Stimulated activated CD4-positive, alpha-beta T cell treated with anti-CD3 and anti-CD28 coated beads, Interleukin-4, amount 100 ng/mL, for 24 hours (primary cell): ENCODE results near the gene EDA.

ENCODE experiments used
- DNase-seq: peaks from one replicate; pipeline ENCODE4 v3.0.0-alpha.2; 2020

The EDA gene

DNA sequence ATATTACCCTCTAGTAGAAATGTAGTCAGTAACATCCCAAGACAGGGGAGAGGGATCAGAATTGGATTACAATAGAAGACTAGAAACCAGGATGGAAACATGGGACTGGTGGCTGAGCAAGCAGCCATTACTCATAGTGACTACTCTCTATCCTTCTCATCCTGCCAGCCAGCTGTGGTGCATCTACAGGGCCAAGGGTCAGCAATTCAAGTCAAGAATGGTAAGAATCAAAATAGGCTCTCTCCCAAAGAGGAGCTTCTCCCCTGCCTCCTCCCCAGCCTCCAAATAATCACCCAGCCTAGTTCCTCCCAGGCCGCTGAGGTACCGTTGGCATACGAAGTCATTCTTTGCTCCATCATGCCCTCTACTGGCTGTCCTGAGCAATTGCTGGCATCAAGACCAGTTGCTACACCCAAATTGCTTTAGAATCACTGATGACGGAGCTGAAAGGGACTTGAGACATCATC lies 414.4 kb downstream of the EDA start:
- peak; percentile 51 for DNase-seq

DNA sequence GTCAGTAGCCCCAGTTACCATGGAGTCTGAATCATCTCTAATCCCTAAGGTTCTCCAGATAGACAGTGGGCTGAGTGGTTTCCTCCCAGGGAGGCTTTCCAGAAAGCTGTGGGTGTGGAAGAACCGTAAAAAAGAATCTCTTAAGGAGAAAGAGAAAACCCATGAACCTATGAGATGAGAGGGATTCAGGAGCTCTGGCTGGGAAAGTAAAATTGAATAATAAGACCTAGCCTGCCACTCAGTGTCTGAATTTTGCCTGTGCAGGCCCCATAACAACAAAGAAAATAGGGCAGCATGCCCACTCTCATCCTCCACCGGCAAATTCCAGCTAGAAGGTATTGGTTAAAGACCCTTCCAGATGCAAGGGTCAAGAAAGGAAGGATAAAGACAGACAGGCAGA lies 416.9 kb downstream of the EDA start:
- DNase-seq: no peak

DNA sequence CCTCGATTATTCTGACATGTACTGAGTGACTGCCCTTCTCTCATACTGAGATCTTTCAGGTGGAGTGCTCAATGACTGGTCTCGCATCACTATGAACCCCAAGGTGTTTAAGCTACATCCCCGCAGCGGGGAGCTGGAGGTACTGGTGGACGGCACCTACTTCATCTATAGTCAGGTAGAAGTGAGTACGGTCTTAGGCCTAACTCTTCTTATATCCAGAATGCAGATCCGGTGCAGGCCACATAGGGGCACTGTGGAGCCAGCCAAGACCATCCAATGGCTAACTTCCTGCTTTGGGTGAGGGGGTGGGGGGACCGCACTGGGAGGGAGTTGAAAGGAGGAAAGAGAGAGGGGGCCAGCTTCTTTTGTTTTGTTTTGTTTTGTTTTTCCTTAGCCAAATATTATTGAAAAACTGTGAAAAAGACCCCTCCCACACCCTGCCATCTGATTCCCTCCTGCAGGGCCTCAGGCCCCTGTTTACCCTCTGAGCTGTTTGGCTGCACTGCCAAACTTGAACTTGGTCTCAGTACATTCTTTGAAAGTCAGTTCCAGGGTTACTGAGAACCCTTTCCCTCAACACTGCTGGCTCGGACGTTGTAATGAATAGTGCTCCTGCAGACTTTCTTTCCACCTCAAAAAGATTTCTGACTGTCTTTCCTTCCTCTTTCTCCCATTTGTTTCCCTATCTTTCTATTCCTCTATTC lies 417.6 kb downstream of the EDA start:
- peak; percentile 8 for DNase-seq

DNA sequence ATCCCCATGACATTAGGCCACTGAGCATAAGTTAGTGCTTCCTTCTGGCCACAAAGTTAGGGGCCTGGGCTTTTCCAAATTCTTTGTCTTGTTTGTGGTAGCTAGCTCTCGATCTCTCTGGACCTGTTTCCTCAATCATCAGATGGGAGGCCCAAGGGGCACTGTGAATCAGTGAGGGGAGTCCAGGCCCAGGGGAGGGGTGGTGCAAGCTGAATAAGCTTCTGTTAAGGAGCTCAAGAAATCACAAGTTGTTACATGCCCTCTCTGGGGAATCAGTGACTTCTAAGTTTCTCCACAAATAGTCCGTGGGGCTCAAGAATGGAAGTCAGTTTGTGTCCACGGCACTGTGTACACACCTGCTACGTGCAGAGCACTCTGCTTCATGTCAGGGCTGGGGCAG lies 418.7 kb downstream of the EDA start:
- no peak for DNase-seq

DNA sequence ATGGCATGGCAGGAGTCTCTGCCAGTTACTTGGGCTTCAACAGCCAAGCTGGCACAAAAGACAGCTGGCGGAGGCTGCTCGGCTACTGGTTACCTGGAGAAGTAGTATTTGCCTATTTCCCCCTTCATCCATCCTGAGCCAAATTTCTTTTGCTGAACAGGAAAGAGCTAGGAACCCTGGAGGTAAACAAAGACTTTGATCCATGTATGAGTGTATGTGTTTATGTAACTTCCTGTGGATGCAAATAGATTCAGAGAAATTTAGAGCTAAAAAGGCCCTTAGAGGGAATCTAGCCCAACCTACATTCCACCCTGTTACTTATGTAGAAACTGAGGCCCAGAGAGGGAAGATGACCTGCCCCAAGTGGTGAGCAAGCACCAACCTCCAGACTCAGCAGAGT lies 422.6 kb downstream of the EDA start:
- DNase-seq: no peak

DNA sequence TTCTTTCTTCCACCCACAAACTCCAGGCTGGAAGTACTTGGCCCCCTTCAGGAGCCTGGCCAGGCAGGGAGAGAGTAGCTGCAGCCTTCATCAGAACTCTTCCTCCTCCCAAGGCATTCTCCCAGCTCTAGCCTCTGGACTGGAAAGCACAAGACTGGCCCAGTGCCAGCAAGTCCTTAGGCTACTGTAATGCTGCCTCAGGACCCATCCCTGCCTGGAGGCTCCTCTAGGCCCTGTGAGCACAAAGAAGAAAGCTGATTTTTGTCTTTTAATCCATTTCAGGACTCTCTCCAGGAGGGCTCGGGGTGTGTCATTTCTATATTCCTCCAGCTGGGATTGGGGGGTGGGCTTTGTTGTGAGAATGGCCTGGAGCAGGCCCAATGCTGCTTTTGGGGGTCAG lies 423.0 kb downstream of the EDA start:
- DNase-seq: no peak

DNA sequence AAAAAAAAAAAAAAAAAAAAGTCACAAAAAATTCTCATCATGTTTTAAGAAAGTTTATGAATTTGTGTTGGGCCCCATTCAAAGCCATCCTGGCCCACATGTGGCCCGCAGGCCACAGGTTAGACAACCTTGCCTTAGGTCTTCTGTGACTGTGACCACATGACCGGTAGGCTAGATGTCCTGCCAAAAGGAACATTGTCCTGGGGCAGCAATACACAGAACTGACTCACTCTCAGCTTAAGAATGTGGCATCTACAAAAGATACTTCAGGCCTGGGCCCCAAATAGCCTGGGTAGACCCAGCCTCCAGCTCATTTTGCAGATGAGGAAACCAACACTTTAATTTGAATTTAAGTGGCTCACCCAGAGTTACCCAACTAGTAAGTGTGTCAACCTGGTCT lies 423.8 kb downstream of the EDA start:
- no peak for DNase-seq

DNA sequence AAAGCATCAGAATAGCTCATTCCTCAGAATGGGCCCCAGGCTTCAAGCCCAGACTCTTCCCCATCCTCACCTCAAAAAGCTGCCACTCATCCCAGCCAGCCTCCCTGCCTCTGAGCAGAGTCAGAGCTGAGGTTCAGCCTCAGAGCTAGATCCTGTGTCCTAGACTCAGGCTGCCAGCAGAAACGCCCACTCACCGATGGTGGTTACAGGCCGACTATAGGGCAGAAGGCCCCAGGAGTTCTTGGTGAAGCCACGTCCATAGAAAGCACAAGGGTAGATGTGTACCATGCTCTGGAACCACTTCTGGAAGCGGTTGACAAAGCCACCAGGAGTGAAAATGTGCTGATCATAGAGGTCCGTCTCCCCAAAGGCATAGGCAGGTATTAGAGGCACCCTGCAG lies 426.1 kb downstream of the EDA start:
- DNase-seq: no peak

DNA sequence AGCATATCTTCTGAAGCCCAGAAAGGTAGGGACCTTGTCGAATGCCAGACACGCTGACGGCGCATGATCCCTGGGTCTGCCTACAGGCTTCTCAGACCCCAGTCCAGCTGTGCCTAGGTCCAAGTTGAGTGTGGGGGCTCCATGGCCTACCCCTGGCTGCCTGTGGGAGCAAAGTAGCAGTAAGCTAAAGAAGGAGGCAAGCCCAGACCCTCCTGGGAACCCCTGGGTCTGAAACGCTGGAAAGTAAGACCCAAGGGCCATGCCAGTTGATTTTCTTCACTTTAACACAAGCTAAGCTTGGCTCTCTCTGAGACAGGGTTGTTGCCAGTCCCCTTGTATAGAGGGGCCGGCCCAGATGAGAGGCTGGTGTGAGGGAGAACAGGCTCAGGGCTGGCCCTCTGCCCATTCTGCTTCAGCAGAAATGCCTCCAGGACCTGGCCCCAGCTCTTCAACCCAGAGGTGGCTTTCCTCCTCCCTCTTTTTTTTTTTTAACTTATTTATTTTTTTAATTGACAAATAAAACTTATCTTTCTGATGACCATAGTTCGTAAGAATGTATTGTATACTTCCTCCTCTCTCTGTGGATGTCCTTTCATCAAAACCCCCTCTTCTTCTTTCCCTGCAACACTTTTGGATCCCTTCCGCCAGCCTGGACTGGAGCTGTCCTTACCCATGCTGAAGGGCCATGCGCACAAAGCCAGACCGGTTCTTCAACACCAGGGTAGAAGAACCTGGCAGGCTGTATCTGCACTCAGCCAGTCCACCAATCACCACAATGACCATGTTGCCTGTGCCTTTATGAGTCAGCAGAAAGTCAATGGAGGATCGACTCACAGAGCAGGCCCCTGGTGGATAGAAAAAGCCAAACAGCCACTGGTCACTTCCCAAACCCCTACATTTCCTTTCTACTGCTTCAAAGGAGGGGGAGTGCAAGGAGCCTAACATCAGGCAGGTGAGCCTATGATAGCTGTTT lies 426.8 kb downstream of the EDA start:
- no peak for DNase-seq

DNA sequence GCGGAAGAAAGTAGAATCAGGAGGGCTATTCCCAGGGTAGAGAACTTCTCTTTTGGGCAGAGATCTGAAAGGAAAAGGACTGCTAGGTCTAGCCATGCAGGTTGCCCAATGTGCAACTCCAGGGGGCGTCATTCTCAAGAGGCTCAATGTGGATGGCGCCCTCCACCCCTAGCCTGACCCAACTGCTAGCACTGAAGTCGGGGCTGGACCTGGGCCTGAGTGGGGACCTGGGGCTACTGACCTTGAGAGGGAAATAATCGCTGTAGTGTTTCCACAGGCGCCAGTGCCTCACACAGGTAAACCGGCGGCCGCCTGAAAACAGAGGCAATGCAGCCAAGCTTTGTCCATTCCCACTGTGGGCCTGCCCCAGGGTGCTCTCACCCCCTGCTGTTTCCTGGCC lies 427.8 kb downstream of the EDA start:
- DNase-seq: no peak

DNA sequence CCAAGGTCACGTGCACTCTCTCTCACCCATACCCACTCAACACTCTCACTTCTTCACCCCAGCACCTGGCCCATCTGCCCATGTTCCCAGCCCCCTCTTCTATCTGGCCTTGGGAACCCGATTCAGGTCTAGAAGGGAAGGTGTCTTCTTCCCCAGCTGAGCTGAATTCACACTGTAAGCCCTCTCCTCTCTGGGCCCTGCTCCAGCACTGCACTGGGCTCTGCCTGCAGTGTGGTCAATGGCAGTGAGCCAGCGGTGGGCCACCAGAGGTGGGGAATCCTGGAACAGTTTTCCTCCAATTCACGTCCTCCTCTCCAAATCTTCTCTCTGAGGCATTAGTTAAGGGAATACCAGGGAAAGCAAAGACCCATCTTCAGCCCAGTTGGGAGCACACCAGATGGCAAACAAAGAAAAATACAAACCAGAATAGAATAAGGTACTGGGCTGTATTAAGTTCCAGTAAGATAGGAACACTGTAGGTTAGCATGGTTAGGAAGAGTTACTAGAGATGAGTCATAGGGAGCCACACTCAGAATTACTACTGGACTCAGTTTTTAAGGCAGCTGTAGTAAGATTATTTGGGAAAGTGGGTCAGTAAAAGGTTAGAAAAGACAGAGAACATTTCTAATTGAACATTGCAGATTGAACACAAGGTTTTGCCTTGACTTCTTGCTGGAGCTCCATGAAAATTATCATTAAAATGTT lies 428.8 kb downstream of the EDA start:
- DNase-seq: no peak

DNA sequence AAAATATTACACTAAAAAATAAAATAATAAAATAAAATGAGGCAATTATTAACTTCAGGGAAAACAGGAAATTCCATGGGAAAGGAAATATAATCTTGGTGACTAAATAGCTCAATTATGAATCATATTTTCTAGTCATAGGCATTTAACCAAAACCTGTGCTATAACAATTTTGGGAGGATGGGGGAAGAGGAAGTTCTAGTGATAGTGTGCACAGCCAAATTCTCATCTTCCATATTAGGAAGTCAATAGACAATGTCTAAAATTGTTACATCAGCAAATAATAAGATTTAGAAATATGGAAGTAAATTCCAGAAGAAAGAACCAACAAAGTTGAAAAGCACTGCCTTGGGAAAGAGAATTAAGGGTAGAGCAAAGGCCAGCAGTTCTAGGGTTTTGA lies 431.1 kb downstream of the EDA start:
- DNase-seq: no peak

DNA sequence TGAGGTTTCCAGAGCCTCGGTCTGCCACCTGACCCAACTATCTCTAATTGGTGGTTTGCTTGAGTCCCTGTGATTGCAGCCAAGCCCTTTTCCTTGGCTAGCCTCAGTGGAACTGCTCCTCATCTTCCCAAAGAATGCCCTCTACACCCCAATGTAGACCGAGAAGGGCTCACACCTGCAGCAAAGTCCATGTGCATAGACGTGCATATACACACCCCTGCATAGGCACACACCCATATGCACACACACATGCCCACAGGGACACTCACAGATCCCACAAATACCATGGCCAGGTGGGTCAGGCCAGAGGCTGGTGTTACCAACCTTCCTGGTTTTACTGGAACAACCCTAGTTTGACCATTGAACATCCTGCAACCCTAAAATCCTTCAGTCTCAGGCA lies 433.5 kb downstream of the EDA start:
- no peak for DNase-seq

DNA sequence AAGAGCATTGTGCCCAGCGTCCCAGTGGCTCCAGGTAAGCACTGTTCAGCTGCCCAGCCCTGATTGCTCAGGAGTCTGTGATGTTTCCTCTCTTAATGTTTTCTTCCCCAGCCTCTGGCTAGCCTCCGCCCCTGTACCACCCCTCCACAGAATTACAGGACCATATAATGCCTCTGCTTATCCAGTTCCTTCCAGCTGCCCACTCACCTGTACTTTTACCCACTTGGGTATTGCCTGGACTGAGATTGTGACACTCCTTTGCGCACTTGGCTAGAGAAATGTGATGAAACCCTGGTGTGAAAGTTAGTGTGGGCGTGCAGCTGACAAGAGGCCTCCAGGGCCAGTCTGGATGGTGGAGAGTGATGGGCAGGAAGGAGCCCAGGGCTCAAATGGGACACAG lies 434.0 kb downstream of the EDA start, which contains the start of gene AWAT2:
AWAT2 (minus strand) TSS at position 14 of the 400 bp plus-strand sequence; CDS start at position 8, 6 bp downstream.
- DNase-seq: no peak

DNA sequence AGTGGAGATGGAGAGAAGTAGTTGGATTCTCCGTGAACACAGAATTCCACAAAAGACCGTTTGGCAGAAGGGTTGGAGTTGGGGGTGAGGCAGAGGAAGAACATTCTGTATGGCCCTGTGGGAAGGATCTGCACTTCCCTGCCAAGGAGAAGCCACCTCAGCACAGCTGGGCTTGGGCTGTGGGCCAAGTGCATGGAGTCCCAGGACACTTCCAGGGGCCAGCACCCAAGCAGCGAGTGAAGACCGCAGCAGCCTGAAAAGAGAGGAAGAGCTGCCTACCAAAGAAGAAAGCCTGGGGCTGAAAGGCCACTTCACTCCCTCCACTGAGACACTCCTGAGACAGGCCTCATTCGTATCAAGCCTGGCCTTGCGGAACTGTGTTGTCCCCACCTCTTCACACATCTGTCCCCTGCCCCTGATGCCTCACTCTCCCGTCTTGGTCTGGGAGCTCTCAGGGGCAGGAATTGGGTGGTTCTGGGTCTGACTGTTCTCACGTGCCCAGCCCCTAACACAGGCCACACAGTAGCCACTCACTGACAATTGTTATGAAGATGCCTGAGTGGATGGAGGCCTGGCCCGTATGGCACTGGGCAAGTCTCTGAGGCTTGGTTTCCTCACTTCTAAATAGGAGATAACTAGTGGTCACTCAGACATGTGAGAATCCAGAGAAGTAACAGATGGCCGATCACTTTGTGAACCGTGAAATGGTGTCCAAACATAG lies 437.1 kb downstream of the EDA start:
- DNase-seq: no peak

DNA sequence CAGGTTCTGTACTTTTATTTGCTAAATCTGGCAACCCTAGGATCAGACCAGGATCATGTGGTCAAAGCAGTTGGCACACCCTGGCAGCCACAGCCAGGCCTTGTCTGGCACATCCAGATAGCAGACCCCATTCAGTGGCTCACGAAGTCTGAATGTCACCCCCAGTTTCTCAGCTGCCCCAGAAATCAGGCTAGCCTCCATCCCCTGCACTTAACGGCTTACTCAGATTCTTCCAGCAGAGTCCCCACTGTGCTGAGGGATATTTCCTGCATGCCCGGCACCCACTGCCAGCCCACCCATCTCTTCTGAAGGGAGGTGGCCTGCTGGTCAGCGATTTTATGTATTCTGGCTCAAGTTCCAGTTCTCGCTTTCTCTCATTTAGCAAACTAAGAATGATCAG lies 438.5 kb downstream of the EDA start:
- no peak for DNase-seq

DNA sequence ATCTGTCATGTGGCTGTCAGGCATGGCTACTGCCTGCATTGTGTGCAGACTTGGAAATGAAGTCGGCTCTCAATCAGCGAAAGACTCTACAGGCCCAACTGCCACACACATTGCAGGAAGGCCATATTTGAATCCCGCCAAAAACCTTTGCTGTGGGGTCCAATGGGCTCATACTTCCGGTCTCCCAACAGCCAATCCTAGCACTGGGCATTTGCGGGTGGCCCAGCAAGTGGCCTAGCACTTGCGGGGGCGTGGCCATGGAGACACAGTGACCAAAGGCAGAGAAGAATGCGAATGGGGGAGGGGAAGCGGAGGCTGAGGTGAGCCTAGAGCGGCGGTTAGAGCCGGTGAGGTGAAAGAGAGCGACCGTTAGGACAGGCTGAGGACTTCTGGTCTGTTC lies 446.2 kb downstream of the EDA start, which contains the start of gene OTUD6A:
OTUD6A (plus strand) TSS at position 382 of the 400 bp plus-strand sequence. CDS start 68 bp downstream, outside the sequence.
- no peak for DNase-seq

DNA sequence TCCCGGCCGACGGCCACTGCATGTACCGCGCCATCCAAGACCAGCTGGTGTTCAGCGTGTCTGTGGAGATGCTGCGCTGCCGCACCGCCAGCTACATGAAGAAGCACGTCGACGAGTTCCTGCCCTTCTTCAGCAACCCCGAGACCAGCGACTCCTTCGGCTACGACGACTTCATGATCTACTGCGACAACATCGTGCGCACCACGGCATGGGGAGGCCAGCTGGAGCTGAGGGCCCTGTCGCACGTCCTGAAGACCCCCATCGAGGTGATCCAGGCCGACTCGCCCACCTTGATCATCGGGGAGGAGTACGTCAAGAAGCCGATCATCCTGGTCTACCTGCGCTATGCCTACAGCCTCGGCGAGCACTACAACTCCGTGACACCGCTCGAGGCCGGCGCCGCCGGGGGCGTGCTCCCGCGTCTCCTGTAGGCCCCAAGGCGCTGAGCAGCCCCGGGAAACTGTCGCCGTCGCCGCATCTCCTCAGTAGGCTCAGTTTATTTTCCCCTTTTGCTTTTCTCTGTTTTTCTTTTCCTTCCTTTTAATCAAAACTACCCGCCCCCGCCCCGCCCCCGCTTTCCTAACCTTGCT lies 447.1 kb downstream of the EDA start:
- no peak for DNase-seq

DNA sequence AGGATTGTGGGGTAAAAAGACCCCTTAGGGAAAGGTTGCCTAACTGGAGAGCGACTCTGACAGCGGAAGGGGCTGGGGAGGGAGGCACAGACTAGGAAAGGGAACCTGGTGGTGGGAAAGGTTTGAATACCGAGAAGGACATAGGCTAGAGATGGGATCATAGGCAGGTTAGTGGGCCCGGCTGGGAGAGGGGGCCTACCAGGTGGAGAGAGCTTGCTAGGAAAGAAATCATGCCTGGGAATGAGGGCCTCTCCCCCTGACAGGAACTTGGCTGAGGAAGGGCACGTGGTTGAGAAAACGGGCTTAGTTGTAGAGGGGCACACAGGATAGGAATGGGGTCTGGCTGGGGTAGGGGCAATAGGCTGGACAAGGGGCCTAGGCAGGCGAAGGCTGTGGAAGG lies 450.7 kb downstream of the EDA start:
- no peak for DNase-seq

DNA sequence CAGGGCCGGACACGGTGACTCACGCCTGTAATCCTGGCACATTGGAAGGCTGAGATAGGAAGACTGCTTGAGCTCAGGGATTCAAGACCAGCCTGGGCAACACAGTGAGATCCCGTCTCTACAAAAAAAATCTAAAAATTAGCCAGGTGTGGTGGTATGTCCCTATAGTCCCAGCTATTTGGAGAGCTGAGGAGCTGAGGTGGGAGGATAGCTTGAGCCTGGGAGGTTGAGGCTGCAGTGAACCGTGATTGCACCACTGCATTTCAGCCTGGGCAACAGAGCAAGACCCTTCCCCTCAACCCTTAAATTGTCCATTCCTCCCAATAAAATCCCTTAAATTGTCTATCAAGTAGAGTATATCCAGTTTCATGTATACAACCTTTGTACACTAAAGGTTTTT lies 463.4 kb downstream of the EDA start:
- DNase-seq: no peak

DNA sequence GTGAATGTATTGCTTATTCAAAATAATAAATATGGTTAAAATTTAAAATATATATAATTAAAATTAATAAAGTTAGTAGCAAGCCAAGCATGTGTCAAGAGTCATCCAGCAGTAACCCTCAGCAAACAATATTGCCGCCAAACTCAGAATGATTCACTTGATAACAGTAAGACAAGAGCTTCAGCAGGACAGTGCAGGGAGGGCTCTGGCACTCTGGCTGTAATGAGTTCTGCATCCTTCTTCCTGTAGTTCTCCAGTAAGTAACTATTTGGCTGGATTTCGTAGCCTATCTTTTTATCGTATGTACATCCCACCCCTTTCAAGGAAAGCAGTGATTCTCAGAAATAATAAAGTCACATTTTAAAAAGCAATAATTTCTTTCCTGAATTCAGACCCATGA lies 464.0 kb downstream of the EDA start:
- no peak for DNase-seq

DNA sequence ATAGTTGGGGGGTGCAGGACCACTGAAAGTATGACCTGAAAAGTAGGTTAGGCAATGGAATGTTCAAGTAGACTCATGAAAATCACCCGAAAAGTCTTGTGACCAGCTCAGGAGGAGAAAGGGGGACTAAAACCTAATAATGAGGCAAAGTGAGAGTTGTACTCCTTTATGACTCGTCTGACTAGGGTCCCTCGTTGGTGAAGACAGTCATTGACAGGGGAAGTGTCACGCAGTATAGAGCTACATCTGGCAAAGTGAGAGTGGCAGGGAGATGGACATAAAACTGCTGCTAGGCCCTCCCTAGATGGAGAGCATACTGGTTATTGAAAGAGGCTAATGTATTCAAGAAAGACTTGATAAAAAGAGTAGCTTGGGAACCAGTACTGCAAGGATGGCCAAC lies 466.8 kb downstream of the EDA start:
- no peak for DNase-seq
